ENCODE data around the gene EMX1. TPM values are rescaled to one million over a fixed set of nuclear protein-coding genes. Genes with fewer than 3 reads are reported as not detected.
A peak's percentile ranks its signal among the peaks of the same experiment; 100 is the strongest.

EMX1 gene
- not detected for total RNA-seq

DNA sequence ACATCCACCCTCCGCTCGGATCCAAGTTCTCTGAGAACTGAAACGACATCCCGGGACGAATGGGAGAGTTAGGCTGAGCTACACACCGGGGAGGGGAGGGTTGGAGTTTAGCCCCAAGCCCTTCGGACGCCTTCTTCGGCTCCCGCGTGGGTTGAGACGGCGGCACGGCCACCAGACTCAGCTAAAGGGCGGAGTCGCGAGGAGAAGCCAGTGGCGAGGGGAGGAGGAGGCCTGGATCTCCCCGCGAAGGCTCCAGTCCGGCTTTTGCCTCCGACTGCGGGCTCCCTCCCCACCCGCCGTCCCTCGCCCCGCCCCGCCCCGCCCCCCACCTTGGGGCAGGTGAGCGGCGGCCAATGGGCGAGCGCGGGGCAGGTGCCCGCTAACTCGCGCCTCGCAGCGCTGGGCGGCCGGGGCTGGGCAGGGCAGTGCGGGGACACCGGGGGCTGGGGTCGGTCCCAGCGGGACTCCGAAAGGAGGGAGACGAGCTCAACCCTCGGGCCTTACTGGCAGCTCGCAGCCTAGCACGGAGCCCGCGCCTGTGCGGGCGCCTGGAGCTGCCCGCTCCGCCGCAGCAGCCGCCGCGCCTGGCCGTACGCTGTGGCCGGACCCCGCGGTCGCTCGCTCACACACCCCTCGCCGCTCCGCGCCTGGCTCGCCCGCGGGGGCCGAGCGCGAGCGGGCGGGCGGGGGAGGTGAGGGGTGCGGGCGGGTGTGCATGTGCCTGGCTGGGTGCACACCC, at the start of gene EMX1:
EMX1 (plus strand) TSS at position 382 of the 739 bp plus-strand sequence; CDS start at position 716, 334 bp downstream.
- Mint-ChIP-seq H3K27me3 (peaks cover 58% of the 10 kb centered on the region), H3K9me3 (no peaks in the 10 kb centered on the region), H3K36me3 (ENCODE audit: low read depth) (peaks cover 4% of the 10 kb centered on the region), H3K4me3 (peak within 1 kb of the TSS; percentile 71), H3K27ac (no peak within 1 kb of the TSS), H3K4me1 (peaks cover 5% of the 10 kb centered on the region)
- peak; percentile 44 for ATAC-seq (replicated peaks)

DNA sequence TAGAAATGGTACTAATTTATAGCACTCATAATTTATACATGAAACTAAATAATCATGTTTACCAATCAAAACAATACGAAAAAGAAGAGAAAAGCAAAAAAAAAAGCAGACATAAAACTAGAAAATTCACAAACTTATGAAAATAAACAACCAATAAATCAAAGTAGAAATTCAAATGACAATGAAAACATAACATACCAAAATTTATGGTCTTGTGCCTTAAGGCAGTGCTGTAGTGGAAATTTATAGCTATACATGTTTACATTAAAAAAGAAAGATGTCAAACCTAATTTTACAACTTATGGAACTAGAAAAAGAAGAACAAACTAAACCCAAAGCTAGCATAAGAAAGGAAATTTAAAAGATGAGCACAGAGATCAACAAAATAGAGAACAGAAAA, 46.3 kb upstream of the EMX1 start:
- no peaks in the 10 kb centered on the region for H3K36me3 Mint-ChIP-seq (ENCODE audit: low read depth)
- peaks cover 26% of the 10 kb centered on the region for H3K27me3 Mint-ChIP-seq
- ATAC-seq (replicated peaks): no peak
- no peak overlapping the region for H3K4me3 Mint-ChIP-seq
- no peaks in the 10 kb centered on the region for H3K9me3 Mint-ChIP-seq
- no peaks in the 10 kb centered on the region for H3K4me1 Mint-ChIP-seq
- no peak overlapping the region for H3K27ac Mint-ChIP-seq

DNA sequence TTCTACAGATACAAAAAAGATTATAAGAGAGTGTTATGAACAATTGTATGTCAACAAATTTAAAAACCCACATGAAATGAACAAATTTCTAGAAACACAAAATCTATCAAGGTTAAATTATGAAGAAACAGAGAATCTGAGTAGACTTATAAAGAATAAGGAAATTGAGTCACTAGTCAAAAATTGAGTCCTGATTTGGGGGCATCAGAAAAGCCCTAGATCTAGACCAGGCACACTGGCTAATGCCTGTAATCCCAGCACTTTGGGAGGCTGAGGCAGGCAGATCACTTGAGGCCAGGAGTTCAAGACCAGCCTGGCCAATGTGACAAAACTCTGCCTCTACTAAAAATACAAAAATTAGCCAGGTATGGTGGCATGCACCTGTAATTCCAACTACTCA, 45.4 kb upstream of the EMX1 start:
- no peak overlapping the region for H3K27ac Mint-ChIP-seq
- no peaks in the 10 kb centered on the region for H3K9me3 Mint-ChIP-seq
- H3K27me3 Mint-ChIP-seq: peaks cover 26% of the 10 kb centered on the region
- ATAC-seq (replicated peaks): peak; percentile 34
- no peaks in the 10 kb centered on the region for H3K4me1 Mint-ChIP-seq
- no peak overlapping the region for H3K4me3 Mint-ChIP-seq
- H3K36me3 Mint-ChIP-seq (ENCODE audit: low read depth): no peaks in the 10 kb centered on the region

DNA sequence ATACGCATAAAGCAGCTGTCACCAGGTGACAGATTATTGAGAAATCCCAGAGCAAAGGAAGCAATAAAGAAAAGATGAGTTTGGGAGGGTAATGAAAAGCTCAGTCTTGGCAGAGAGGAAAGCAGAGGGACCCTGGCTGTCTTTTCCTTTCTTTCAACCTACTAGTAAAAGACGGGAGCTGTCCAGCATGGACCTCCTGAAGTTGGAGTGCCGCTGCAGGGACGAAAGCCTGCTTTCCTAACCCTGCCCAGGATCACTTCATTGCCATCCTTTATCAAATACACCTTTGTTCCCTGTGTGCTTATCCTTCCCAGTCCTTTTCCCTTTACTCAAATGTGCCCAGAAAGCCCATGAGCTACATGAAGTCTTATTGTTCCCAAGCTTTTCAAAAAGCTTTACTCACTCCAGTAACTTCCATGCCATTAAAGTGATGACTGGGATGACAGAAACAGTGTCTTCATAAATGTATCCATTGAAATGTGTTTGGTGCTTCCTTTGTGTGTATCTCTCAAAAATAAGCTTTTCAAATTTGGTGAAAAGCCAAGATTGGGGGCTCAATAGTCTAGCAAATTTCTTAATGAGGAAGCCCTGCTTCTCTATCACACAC, 33.9 kb upstream of the EMX1 start:
- ATAC-seq (replicated peaks): no peak
- no peak overlapping the region for H3K4me3 Mint-ChIP-seq
- H3K27me3 Mint-ChIP-seq: peaks cover 52% of the 10 kb centered on the region
- no peaks in the 10 kb centered on the region for H3K4me1 Mint-ChIP-seq
- H3K27ac Mint-ChIP-seq: no peak overlapping the region
- H3K36me3 Mint-ChIP-seq (ENCODE audit: low read depth): no peaks in the 10 kb centered on the region
- H3K9me3 Mint-ChIP-seq: no peaks in the 10 kb centered on the region

DNA sequence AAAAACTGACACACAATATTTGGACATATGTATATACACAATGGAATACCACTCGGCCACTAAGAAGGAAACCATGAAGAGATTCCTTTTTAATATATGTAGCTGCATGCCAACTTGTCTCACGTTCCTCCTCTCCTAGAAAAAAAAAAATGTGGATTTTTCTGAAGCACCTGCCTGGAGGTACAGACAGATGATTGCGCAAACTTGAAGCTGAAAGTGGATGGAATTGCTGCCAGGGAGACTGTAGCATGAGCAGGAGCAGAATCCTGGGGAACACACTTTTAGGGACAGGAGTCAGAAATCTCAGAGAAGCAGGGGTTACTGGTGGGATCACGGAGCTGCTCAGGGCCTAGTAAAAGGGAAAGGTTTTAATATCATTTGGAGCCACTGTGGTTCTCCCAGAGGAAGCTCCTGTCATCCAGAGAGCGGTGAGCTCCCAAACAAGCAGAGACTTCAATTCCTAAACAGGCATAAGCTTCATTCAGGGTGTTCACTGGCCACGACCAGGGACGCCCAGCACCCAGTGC, 30.8 kb upstream of the EMX1 start:
- peaks cover 53% of the 10 kb centered on the region for H3K27me3 Mint-ChIP-seq
- no peak overlapping the region for H3K27ac Mint-ChIP-seq
- H3K4me3 Mint-ChIP-seq: peak overlapping the region; percentile 73

DNA sequence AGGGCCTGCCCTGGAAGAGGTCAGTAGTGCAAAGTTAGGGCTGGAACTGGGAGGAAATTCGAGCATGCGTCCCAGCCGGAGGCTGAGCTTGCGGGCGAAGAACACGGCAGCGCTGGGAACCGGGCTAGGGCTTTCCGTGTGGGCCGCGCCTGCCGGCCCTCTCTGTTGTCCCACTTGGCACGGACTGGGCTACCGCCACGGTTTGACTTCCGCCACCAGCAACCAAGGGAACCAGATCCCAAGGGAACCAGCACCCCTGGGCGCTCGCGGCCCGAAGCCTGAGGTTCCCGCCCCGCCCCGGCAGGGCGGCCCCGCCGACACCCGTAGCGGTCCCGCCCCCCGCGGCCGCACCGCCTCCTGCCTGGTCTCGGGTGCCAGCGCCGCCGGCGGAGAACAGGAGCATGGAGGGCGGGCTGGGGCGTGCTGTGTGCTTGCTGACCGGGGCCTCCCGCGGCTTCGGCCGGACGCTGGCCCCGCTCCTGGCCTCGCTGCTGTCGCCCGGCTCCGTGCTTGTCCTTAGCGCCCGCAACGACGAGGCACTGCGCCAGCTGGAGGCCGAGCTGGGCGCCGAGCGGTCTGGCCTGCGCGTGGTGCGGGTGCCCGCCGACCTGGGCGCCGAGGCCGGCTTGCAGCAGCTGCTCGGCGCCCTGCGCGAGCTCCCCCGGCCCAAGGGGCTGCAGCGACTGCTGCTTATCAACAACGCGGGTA, 30.1 kb upstream of the EMX1 start, which contains the start of gene SPR:
SPR (plus strand) TSS at position 377 of the 708 bp plus-strand sequence; CDS start at position 402, 25 bp downstream.
- peak; percentile 94 for ATAC-seq (replicated peaks)
- Mint-ChIP-seq H3K4me1 (no peaks in the 10 kb centered on the region), H3K36me3 (ENCODE audit: low read depth) (no peaks in the 10 kb centered on the region), H3K9me3 (no peaks in the 10 kb centered on the region), H3K4me3 (peak within 1 kb of the TSS; percentile 73), H3K27ac (no peak within 1 kb of the TSS), H3K27me3 (peaks cover 49% of the 10 kb centered on the region)

More for the DNA sequence above, 30.8 kb upstream of the EMX1 start:
- no peaks in the 10 kb centered on the region for H3K4me1 Mint-ChIP-seq
- H3K9me3 Mint-ChIP-seq: no peaks in the 10 kb centered on the region
- no peaks in the 10 kb centered on the region for H3K36me3 Mint-ChIP-seq (ENCODE audit: low read depth)
- ATAC-seq (replicated peaks): no peak

DNA sequence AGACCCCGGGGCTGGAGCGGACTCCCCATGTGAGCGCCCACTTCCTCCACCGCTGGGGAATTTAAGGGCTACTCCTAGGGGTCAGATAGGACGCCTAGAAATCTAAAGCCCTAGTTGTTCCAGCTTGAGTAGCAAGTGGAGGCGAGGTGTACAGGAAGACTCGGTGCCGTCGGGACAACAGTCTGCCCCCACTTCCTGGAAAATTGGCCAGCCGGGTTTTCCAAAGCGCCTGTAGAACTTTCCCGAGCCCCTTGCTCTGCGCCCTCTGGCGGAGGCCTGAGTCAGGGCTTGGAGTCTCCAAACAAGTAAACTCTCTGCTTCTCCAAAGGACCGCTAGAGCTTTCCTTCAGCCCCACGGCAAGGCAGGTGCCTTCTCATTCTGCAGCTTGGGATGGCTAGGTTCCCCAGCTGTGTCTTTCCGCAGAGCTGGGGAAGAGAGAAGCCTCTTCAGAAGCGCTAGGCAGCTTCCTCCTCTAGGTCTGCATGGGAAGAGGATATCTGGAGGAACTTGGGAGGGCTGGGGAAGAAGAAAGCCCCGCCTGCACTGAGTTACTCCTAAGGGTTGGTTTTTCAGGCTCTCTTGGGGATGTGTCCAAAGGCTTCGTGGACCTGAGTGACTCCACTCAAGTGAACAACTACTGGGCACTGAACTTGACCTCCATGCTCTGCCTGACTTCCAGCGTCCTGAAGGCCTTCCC, 29.4 kb upstream of the EMX1 start:
- peak; percentile 68 for ATAC-seq (replicated peaks)
- Mint-ChIP-seq H3K4me3 (peak overlapping the region; percentile 73), H3K27me3 (peaks cover 45% of the 10 kb centered on the region), H3K36me3 (ENCODE audit: low read depth) (no peaks in the 10 kb centered on the region), H3K4me1 (no peaks in the 10 kb centered on the region), H3K9me3 (no peaks in the 10 kb centered on the region), H3K27ac (no peak overlapping the region)

DNA sequence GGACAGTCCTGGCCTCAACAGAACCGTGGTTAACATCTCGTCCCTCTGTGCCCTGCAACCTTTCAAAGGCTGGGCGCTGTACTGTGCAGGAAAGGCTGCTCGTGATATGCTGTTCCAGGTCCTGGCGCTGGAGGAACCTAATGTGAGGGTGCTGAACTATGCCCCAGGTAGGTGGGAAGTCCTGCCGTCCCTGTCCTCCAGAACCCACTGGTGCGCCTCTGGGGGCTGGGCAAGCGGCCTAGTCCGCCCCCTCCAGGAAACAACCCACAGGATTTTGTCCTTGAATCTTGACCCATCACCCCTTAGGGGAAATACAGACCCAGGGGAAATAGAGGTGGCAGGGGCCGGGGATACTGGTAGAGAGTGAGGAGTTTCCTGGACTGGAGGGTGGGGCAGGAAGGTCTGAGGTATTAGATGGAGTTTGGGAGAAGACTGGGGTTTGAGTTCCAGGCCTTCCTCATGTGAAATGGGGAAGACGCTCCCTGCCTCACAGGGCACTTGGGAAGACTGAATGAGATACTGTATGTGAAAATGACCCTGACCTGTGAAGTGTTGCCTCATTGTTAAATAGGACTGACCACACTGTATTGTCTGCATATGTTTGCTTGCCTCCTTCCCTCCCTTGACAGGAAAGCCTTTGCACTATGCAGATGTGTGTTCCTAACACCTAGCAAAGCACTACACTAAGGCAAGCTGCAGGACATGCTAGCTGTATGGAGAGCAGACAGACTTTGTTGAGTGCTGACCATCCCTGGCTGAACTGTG, 28.7 kb upstream of the EMX1 start:
- Mint-ChIP-seq H3K4me3 (peak overlapping the region; percentile 73), H3K9me3 (no peaks in the 10 kb centered on the region), H3K4me1 (no peaks in the 10 kb centered on the region), H3K36me3 (ENCODE audit: low read depth) (no peaks in the 10 kb centered on the region), H3K27ac (no peak overlapping the region), H3K27me3 (peaks cover 40% of the 10 kb centered on the region)
- ATAC-seq (replicated peaks): no peak

DNA sequence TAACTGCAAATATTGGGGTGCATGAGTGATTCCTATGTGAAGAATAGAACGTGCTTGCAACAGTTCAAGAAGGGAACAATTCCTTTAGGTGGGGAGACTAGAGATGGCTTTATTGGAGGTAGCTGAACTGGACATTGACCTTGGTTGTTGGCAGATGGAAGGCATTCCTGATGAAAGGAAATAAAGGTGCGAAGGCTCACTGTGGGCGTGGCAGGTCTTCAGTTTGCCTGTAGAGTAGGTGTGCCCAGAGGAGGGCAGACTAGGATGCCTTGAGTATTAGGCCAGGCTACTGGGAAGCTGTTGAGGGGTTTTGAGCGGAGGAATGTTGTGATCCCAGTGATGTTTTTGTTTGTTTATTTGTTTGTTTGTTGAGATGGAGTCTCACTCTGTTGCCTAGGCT, 27.3 kb upstream of the EMX1 start:
- H3K9me3 Mint-ChIP-seq: no peaks in the 10 kb centered on the region
- no peak overlapping the region for H3K4me3 Mint-ChIP-seq
- H3K4me1 Mint-ChIP-seq: no peaks in the 10 kb centered on the region
- H3K27me3 Mint-ChIP-seq: peaks cover 36% of the 10 kb centered on the region
- no peaks in the 10 kb centered on the region for H3K36me3 Mint-ChIP-seq (ENCODE audit: low read depth)
- no peak overlapping the region for H3K27ac Mint-ChIP-seq
- ATAC-seq (replicated peaks): no peak

DNA sequence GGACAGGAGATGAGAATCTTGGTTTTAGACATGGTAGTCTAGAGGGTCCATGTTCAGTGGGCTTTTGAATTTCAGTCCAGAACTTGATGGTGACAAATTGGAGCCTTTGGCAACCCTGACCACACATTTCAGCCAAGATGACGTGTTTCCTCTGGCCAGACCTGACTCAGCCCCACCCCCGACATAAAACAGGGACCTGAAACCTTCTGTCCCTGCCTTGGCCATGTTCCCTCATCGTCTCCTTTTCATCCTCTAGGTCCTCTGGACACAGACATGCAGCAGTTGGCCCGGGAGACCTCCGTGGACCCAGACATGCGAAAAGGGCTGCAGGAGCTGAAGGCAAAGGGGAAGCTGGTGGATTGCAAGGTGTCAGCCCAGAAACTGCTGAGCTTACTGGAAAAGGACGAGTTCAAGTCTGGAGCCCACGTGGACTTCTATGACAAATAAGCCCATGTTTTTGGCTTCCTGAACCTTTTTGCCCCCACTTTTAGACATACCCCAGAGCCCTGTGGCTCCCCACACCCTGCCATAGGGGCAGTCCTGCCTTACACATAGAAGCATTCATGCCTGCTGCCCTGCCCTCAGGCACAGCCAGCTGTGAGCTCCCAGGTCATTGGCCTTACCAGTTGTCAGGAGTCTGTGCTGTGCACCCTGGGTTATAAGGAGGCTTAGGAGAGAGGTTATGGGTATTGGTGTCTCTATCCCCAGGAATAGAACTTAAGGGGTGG, 26.1 kb upstream of the EMX1 start:
- Mint-ChIP-seq H3K36me3 (ENCODE audit: low read depth) (no peaks in the 10 kb centered on the region), H3K9me3 (no peaks in the 10 kb centered on the region), H3K27me3 (peaks cover 36% of the 10 kb centered on the region), H3K27ac (no peak overlapping the region), H3K4me3 (no peak overlapping the region), H3K4me1 (peaks cover 6% of the 10 kb centered on the region)
- ATAC-seq (replicated peaks): no peak

DNA sequence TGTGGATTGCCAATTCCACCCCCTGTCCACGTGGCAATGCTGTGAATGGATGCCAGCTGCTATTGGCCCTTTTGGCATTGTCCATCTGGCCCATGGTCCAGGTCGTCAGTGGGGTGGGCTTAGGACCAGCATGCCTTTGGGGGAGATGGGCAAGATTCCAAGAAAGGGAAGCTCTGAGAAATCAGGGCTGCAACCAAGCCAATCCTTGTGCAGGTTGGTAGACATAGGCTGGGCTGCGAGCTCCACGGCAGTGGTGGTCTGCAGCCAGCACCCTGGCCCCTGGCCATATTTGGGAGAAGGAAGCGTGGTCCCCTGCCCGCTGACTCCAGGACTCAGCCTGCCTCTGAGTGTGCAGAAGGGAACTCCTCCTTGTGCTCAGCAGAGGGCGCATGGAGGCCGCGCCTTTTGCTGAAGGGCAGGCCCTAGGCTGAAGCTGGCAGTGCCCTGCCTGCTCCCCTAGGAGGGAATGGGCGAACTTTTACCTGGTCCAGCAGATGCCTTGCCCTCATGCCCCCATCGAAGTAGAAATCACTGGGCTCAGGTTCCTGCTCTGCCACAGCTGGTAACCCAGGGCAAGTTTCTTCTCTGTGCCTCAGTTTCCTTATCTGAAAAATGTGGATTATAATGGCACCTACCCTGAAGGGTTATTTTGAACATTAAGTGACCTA, 24.7 kb upstream of the EMX1 start:
- no peaks in the 10 kb centered on the region for H3K36me3 Mint-ChIP-seq (ENCODE audit: low read depth)
- no peak overlapping the region for H3K4me3 Mint-ChIP-seq
- ATAC-seq (replicated peaks): peak; percentile 84
- peaks cover 6% of the 10 kb centered on the region for H3K4me1 Mint-ChIP-seq
- H3K27me3 Mint-ChIP-seq: peaks cover 40% of the 10 kb centered on the region
- no peaks in the 10 kb centered on the region for H3K9me3 Mint-ChIP-seq
- no peak overlapping the region for H3K27ac Mint-ChIP-seq

DNA sequence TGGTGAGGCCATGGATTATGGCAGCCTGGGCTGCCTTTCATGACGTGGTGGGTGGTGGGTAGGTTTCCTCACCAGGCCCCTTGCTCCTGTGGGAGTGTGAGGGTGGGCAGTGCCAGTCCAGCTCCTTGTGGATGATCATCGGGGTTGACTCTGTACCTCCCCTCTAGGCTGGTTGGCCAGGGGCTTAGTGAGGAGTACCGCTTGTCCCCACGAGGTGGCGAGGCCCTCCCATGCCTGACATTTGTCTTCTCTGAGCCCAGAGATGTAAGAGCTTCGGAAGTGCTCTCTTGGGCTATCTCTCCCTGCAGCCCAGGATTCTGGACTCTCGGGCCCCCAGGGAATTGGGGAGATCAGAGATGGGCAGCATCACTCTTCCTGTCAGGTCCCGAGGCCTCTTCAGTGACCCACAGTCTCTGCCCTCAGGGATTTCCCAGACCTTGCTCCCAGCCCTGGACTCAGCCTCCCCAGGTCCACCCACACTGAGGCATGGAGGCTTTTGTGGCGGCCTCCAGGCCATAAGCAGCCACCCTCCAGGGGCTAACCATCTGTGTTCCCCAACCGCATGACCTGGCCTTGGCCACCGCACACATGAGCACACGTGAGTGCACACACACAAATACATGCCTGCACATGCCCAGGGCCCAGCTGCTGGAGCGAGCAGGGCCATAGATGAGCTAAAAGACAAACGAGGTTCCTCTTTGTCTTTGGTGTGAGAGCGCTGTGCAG, 23.6 kb upstream of the EMX1 start:
- peak; percentile 54 for ATAC-seq (replicated peaks)
- H3K27ac Mint-ChIP-seq: no peak overlapping the region
- peaks cover 6% of the 10 kb centered on the region for H3K4me1 Mint-ChIP-seq
- H3K36me3 Mint-ChIP-seq (ENCODE audit: low read depth): no peaks in the 10 kb centered on the region
- H3K4me3 Mint-ChIP-seq: no peak overlapping the region
- no peaks in the 10 kb centered on the region for H3K9me3 Mint-ChIP-seq
- peaks cover 43% of the 10 kb centered on the region for H3K27me3 Mint-ChIP-seq
